ENCODE data around the gene IL17B.

Gene IL17B

DNA sequence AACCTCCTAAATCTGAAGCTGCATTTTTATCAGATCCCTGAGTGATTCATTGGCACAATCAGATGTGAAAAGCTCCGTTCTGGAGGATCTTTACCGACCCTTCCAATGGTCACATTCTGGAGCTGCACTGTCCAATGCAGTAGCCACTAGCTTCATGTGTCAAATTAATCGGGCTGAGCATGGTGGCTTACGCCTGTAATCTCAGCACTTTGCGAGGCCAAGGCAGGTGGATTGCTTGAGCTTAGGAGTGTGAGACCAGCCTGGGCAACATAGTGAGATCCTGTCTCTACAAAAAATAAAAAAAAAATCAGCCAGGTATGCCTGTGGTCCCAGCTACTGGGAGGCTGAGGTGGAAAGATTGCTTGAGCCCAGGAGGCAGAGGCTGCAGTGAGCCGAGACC, 3.7 kb downstream of the IL17B start:
- no peak for DNase-seq

DNA sequence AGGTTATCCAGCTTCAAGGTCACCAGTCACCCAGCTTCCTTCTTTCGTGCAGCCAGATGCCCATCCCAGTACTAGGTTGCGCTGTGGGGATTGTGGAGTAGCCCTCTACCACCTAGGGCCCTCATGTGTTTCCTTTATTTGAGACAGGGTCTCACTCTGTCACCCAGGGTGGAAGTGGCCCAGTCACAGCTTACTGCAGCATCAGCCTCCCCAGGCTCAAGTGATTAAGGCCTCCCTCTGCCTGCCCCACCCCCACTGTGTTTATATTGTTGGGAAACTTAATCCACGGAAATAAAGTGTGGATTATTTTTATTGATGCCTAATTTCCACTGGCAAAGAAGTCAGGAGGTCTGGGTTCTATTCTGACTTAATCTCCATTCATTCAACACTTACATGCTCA, 4.3 kb downstream of the IL17B start:
- no peak for DNase-seq

DNA sequence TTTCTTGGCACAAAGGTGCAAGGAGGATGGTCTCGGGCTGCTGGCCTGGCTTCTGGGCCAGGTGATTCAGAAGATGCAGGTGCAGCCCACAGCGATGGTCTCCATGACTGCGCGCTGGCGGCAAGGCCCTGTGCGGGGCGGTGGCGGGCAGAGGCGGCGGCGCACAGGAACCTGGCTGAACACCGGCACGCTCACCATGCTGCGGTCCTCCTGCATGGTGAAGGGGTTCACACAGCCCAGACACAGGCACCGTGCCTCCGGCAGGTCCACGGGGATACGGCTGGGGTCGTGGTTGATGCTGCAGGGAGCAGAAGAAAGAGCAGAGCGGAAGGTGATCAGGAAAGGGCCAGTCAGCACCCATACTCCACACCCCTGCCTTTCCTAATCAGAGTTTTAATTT, 4.8 kb downstream of the IL17B start:
- DNase-seq: no peak

DNA sequence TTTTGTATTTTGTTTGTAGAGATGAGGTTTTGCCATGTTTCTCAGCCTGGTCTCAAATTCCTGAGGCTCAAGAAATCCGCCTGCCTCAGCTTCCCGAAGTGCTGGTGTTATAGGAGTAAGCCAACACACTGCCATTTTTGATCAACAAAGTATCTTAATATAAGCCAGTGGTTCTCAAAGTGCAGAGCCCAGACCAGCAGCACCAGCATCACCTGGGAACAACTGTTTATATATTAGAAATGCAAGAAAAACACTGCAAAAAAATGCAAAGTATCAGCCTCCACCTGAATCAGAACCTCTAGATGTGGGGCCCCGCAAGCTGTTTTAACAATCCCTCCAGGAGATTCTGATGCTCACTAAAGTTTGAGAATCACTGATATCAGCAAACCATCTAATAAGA, 6.2 kb downstream of the IL17B start:
- DNase-seq: no peak

DNA sequence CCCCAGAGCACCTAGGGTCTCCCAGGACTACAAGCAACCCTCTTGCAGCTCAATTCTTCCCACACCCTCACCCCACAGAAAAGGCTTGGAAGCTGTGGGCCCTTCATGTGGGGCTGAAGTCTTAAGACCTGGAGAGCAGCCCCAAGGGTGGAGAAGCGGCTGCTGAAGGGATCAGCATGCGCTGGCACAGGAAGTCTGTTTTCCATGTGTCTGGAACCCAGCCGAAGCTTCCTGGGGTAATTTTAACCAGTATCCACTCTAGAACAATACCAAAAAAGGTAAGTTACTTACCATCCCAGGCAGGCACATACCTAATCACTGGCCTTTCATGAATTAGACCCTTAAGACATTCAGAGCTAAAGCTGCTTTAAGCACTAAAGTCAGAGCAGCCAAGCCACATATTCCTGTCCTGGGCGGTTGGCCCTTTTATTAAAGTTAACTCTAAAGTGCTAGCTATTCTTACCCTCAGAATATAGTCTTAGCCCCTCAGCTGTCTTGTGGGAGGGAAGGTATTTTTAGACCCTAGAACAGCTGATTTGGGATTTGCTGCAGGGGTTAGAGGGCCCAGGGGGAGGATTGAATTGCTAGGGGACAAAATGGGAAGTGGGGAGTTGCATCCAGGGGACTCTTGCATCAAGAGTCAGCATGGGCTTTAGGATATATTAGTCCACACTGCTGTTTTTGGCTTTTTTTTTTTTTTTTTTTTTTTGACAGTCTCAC, 6.9 kb downstream of the IL17B start:
- no peak for DNase-seq

DNA sequence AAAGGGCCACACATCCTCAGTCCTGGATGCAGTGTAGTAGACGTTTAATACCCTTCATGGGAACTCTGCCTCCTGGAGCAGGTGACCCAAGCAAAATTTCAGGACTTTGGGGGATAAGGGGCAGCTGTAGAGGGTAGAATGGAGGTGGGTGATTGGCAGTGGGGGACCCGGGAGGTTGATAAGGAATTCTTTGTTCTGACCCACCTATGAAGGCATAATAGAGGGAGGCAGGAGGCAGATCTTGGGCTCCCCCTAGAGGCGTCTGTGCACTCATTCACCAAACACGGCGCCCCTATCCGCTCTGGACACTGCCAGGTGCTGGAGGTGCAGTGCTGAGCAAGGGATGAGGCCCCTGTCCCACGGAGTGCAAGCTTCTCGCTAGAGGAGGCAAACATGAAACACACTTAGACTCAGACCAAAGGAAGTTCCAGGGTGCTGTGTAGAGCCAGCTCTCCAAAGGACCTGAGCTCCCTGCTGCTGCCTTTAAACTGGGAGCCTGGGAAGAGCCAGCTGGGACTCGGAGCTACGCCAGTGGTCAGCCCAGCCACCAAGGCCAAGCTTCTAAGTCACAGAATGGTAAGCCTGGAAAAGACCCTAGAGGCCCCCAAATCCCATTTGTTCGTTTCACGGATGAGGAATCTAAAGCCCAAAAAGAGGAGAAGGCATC, 7.7 kb downstream of the IL17B start:
- DNase-seq: peak; percentile 72

DNA sequence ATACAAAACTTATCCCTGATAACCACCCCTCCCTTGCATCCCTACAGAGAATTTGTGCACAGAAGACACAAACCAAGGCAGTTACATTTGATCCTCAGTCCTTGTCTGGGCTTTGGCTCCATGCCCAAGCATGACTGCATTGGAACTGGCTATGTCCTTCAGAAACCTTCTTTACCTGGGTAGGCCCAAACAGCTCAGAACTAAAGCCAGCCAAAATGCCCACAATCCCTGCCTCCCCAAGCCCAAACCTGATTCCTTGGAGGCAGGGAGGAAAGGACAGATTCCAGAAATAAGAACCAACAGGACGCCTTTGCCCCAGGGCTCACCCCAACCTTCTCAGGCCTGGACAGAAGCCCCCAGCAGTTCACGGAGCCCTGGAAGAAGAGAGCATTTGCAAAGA, 8.2 kb downstream of the IL17B start:
- no peak for DNase-seq

DNA sequence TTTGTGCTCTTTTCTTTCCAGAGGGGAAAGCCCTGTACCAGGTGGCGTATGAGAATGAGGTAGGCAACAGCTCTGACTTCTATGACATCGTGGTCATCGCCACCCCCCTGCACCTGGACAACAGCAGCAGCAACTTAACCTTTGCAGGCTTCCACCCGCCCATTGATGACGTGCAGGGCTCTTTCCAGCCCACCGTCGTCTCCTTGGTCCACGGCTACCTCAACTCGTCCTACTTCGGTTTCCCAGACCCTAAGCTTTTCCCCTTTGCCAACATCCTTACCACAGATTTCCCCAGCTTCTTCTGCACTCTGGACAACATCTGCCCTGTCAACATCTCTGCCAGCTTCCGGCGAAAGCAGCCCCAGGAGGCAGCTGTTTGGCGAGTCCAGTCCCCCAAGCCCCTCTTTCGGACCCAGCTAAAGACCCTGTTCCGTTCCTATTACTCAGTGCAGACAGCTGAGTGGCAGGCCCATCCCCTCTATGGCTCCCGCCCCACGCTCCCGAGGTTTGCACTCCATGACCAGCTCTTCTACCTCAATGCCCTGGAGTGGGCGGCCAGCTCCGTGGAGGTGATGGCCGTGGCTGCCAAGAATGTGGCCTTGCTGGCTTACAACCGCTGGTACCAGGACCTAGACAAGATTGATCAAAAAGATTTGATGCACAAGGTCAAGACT, 11.0 kb downstream of the IL17B start:
- DNase-seq: no peak

DNA sequence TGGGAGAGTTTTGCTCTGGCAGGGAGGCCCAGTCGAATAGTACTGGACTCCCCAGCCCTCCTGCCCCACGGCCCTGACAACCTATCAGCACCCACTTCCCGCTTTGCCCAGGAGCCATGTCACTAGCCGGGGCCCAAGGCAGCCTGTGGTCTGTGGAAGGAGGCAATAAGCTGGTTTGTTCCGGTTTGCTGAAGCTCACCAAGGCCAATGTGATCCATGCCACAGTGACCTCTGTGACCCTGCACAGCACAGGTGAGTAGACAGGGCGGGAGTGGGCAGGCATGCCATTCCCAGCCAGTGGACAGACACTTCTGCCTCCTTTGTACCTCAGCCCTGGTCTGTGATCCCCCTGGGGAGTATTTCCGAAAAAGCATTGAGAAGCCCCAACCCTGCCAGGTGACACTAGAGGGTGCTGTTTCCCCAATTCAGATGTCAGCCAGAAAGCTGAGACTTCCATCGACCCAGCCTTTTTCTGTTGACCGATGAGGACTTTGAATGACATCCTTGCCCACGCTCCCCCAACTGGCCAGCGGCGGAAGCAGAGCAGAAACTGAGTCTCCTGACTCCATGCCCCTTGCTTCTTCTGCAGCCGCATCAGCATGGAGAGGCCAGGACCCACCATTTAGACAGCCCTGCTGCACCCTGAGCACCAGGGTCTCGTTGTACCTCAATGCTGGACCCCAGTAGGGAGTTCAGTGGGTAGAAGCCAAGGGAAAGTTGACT, 11.7 kb downstream of the IL17B start:
- DNase-seq: peak; percentile 60

DNA sequence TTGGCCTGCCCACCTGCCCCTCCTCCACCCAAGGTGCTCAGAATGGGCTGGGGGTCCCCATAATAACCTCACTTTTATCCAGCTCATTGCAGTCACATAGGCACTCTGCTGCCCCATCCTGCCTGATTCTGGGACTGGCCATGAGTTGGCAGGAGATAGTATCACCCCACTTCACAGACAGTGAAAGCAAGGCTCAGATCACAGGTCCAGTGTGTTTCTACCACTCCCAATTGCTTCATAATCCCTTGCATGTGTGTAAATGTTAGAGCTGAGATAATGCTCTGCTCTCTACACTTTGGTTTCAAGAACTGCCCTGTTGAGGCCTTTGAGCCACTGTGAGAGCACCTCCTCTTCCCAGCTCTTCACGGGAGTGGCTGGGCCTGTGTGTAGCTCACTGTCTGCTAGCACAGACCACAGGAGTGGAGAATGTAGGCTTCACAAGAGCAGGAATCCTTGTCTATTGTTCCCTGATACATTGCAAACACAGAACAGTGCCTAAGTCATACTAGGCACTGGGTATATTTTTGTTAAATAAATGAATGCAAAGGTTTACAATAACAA, 12.8 kb downstream of the IL17B start:
- DNase-seq: no peak

DNA sequence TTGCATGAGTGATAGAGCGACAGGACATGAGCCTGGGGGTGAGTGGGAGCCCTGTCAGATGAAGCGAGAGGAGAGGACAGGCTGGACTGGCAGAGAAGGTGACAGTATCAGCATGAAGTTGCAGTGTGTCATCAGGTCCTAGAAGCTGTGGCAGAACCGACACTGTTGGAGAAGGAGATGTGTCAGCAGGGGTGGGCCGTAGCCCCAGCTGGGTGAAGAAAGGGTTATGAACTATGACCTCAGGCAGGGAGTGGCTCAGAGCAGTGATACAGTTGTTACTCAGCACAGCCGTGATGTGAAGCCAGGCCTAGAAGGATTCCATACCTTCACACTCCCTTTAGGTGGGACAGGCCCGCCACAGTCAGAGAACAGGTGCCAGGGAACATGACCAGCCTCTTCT, 13.7 kb downstream of the IL17B start:
- DNase-seq: no peak

DNA sequence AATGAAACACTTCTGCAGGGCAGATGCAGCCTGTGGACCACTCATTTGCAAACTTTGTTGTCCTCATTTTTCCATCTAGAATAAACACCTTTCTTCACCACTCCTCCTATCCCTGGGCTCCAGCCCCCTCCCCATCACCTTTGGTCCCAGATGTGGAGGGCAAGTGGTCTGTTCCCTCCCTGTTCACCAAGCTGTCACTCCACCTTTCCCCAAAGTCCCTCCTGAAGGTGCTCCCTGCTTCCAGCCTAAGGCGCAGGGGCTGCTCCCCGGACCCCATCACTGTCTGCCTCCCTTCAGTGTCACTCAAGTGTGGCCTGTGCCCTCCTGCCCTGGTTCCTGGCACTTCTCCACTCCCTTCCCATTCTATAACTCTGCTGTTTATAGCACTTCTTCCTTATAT, 14.4 kb downstream of the IL17B start:
- DNase-seq: no peak

DNA sequence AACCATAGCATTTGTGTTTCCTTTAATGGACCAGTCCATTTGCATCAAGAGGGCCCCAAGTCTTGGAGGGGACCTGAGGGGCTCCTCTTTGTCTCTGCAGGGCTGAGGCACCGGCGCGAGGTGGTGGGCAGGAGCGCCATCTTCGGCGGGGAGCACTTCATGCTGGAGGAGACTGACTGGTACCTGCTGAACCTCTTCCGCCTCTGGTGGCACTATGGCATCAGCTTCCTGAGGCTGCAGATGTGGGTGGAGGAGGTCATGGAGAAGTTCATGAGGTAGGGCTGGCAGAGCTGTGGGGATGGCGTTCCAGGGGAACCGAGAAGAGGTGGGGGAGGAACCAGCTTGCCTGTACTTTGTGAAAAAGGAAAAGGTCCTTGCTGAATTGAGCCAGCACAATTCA, 15.2 kb downstream of the IL17B start:
- no peak for DNase-seq

DNA sequence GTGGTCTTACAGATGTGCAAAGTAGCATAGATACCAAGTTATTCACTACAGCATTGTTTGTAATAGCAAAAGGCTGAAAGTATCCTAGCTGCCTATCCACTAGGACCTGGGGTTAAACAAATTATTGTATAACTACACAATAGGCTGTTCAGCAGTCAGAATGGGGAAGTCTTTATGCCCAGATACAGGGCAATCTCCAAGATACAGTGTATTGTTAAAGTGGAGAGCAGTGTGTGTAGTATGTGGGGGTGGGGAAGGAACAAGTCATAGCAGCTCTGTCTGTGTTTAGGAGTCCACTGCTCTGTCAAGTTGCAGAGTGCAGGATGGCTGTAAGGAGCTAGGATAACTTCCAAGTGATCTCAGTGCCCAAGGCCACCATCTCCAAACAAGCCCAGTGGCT, 15.7 kb downstream of the IL17B start:
- no peak for DNase-seq

DNA sequence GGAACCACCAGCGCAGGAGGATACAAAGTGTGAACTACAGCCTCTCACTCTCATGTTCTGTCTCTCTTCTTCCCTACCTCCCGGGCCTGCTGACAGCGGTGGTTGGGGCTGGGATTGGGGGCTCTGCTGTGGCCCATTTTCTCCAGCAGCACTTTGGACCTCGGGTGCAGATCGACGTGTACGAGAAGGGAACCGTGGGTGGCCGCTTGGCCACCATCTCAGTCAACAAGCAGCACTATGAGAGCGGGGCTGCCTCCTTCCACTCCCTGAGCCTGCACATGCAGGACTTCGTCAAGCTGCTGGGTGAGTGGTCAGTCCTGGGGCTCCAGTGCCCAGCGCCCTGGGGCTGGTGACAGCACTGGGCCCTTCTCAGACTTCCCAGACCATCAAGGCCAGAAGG, 16.6 kb downstream of the IL17B start:
- DNase-seq: no peak

DNA sequence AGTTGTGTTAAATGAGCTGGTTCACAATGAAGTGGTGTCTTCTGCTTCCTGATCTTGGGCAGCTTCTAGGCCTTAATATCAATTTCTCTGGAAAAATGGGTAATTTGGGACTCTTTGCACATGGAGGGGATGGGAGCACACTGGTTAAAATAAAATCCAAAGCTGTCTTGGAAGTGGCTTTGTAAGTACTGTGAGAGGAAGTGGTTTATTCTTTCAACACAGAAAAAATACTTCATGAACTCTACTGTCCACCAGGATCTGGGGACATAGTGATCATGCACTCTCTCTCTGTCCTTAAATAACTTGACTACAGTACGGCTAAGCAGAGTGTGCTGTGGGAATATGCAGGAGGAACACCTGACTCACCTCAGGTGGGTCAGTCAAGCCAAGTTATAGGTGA, 18.8 kb downstream of the IL17B start:
- no peak for DNase-seq

DNA sequence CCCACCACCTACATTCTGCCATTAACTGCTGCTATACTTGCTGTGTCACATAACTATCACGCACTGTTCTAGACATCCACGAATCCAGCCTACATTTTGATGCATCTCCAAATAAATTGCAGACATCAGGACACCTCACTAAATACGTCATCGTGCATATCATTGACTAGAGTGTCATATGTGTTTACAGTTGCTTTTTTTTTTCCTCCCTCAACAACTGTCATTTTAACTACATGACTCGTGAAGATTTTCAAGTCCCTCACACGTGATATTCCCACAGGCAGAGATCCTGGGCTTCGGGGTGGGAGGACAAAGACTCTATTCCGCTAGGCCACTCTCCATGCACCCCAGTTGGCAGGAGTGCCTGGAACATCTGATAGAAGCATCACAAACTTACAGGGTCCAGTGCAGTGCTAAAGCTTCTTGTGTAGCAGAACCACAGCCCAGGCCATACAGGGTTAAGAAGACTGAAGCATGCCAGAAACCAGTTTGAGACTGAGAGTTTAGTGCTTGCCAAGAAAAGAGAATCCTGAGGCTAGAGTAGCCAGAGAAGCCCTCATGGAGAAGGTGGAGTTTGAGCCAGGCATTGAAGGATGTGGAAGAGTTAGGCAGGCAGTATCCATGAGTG, 20.1 kb downstream of the IL17B start:
- no peak for DNase-seq

DNA sequence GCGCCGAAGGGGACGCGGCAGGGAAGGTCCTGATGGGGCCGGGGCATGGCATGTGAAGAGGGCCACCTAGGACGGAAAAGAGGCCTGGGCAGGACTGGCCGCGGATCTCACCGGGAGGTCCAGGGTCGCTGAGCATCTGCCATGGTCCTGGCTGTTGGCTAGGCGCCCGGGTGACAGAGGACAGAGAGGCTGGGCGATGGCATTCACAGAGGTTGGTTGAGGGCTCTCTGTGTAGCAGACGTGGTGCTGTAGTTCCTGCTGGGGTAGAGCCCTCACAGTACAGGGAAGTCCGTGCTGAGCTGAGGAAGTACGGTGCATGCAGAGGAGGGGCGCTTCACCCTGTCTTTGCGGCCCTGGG, 20.8 kb downstream of the IL17B start:
- DNase-seq: peak; percentile 38

DNA sequence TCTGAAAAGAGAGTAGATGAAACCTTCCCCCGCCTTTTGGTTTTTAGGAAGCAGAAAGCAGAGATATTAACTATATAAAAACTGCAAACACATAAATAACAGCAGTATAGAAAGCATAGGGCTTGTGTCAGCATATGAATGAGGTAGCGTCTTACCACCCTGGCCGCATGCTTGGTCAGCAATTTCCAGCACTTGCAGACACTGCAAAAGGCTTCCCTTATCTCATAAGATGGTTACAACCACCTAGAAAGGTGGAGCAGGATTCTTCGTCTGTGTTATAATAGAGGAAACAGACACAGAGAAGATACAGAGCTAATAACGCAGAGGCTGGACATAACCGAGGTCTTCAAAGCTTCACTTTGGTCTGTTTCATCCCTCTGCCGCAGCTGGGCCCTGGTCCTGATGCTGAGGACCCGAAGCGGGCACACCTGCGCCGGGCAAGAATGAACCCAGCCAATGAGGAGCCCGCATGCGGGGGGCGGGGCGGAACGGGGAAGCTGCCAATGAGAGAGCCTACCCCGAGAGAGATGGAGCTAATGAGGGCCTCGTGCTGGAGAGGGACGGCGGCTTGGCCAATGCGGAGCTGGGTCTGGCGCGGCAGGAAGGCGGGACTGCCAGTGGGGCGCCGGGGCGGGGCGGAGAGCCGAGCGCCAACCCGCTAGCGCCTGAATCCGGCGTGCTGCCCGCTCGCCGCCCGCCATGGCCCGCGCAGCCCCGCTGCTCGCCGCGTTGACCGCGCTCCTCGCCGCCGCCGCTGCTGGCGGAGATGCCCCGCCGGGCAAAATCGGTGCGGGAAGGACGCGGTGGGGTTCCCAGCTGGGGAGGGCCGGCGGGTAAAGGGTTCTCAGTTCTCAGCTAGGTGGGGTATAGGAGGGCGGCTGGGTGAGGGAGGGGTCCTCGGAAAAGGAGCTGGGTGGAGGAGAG, 21.5 kb downstream of the IL17B start, which contains the start of gene PCYOX1L:
TSS of gene PCYOX1L (plus strand) at position 677 of the 924 bp plus-strand sequence. CDS start at position 700, 23 bp downstream.
- peak; percentile 97 for DNase-seq

DNA sequence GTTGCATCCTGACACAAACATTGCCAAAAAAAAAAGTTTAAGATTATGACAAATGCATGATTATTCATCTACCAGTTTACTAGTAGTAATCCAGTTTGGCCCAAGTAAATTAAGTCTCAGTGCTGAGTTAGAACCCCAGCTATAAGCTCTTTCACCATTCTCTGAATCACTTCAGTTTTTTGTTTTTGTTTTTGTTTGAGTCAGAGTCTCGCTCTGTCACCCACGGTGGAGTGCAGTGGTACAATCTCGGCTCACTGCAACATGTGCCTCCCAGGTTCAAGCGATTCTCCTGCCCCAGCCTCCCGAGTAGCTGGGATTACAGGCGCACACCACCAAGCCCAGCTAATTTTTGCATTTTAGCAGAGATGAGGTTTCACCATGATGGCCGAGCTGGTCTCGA, 22.7 kb downstream of the IL17B start:
- DNase-seq: peak; percentile 66

DNA sequence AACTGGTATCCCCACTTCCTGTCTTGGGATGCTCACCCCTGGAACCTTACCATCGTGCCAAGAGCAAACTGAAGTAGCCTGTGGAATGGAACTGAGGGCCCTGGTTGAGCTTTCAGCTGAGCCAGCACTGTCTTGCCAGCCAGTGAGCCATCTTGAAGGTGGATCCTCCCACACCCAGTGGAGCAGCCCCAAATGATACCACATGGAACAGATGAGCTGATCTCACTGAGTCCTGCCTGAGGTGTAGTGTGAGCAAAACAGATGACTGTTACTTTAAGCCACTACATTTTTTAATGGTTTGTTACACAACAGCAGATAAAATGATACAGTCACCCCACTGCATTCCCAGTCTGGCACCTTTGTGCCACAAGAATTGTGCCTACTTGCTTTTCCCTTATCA, 23.4 kb downstream of the IL17B start:
- peak; percentile 21 for DNase-seq

DNA sequence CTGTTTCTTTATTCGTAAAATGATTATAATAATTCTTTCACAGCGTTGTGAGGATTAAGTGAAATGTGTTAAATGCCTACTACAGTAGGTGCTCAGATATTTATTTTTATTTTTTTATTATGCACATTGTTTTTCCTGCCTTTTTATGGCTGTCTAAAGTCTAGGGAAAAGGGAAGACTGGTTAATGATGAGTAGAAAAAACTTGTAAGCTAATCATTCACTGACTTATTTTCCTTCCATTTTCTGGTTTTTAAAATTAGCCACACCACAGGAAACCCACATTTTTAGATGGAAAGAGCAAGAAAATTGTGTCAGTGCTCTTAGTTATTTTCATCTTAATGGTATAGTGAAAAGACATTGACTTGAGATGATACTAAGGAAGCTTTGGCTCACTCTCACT, 25.2 kb downstream of the IL17B start:
- no peak for DNase-seq
